Measurements from ENCODE around the gene MEG3. TPM values are rescaled to one million over a fixed set of nuclear protein-coding genes. Genes with fewer than 3 reads are reported as not detected.
A peak's percentile ranks its signal among the peaks of the same experiment; 100 is the strongest.

The MEG3 gene
- total and polyA plus RNA-seq, 7 donors: 3.5 to 168 (median 28.0) TPM

DNA sequence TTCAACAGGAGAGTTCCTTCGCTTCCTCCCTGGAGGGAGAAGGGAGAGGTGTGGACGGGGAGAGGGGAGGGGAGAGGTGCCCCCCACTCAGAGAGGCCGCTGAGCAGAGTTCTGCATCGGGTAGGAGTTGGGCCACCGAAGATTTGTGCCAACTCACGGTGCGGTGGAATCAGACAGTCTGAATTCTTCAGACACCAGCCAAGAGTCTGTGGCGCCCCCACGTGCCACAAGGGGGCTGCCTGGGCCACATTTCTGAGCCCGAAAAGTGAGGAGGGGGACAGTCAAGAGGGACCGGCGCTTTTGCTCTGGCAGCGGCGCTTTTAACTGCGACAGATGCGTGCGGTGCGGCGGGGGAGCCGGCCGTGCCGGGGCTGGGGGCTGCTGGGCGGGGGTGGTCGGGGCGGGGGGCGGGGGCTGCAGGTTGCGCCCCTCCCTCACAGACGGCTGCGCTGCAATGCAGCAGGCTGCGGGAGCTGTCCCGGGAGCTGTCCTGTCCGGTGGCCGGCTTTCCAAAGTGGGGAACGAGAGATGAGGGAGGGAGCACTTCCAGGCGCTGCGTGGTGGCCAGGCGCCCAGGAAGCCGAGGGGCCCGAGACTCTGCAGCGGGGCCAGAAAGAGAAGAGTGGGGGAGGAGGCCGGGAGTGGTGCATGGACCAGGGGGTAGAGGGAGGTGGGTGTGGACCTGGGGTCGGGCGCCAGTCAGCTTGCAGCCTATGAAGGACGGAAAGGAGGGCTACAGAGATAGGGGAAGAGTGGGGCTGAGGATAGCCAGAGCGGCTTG, 78.6 kb downstream of the MEG3 start:
- DNase-seq: peak; percentile 52
- 22 to 38% methylated on average over 45 of the region's 45 CpGs for WGBS, 2 donors
- intact Hi-C loops (cut with DNase I): no loop called here
- H3K4me1 ChIP-seq: peaks cover 0 to 23% (median 13%) of the 10 kb centered on the region in 4 donors
- TF ChIP-seq POLR2A (IDR thresholded peaks at IDR 0.05): no peak
- TF ChIP-seq, protein P1, sequence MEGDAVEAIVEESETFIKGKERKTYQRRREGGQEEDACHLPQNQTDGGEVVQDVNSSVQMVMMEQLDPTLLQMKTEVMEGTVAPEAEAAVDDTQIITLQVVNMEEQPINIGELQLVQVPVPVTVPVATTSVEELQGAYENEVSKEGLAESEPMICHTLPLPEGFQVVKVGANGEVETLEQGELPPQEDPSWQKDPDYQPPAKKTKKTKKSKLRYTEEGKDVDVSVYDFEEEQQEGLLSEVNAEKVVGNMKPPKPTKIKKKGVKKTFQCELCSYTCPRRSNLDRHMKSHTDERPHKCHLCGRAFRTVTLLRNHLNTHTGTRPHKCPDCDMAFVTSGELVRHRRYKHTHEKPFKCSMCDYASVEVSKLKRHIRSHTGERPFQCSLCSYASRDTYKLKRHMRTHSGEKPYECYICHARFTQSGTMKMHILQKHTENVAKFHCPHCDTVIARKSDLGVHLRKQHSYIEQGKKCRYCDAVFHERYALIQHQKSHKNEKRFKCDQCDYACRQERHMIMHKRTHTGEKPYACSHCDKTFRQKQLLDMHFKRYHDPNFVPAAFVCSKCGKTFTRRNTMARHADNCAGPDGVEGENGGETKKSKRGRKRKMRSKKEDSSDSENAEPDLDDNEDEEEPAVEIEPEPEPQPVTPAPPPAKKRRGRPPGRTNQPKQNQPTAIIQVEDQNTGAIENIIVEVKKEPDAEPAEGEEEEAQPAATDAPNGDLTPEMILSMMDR (IDR thresholded peaks at IDR 0.05): no peak
- no peak for TF ChIP-seq POLR2AphosphoS5 (IDR thresholded peaks at IDR 0.05)
- TF ChIP-seq EP300 (IDR thresholded peaks at IDR 0.05): no peak
- H3K27me3 ChIP-seq: peaks cover 4 to 74% (median 44%) of the 10 kb centered on the region in 3 donors
- no peak overlapping the region for H3K4me3 ChIP-seq
- H3K27ac ChIP-seq: no peak overlapping the region
- no peaks in the 10 kb centered on the region for H3K36me3 ChIP-seq
- no peaks in the 10 kb centered on the region for H3K9me3 ChIP-seq

DNA sequence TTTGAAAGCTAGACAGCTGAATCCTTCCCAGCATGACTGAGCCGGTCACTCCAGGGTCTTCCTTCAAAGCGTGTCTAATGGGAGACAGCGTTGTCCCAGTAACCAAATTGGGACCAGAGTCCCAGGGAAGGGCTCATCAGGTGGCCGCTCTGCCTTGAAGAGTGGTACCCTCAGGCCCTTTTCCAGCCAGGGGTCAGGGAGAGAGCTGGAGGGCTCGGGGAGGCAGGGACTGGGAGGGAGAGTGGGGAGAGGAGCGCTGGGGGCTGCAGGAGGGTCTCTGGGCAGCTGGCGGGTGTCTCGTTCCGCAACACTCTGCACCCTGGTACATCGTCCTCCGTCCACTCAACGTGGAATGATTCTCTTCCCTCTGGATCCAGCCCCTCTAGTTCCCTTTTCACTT, 79.2 kb downstream of the MEG3 start:
- Histone ChIP-seq H3K4me3 (no peak overlapping the region), H3K36me3 (no peaks in the 10 kb centered on the region), H3K9me3 (no peaks in the 10 kb centered on the region), H3K4me1 (peaks cover 0 to 17% (median 7%) of the 10 kb centered on the region in 4 donors), H3K27ac (no peak overlapping the region), H3K27me3 (peaks cover 4 to 73% (median 44%) of the 10 kb centered on the region in 3 donors)
- intact Hi-C loops (cut with DNase I): no loop called here
- peak; percentile 54 for DNase-seq
- TF ChIP-seq EP300 (IDR thresholded peaks at IDR 0.05) (no peak), POLR2AphosphoS5 (IDR thresholded peaks at IDR 0.05) (no peak), POLR2A (IDR thresholded peaks at IDR 0.05) (no peak)
- TF ChIP-seq, protein P1 (IDR thresholded peaks at IDR 0.05): no peak
- 75 to 86% methylated on average over 12 of the region's 12 CpGs for WGBS, 2 donors

DNA sequence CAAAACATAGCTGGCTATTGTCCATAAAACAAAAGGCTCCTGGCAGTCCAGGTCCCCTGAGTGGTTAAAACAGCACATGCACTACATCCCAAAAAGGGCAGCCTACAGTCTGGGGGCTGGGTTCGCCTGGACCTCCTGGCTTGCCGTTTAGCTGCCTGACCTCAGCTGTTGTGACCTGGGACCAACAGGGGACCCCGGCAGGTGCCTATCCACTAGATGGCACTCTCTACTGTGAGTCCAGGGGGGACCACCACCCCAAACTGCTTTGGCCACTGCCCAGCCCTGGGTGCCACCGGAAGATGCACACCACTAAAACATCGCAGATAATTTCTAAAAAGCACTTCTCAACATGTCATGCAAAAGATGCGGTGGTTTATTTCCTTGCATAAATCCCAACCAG, 80.5 kb downstream of the MEG3 start:
- Histone ChIP-seq H3K4me1 (peaks cover 0 to 8% (median 4%) of the 10 kb centered on the region in 4 donors), H3K4me3 (no peak overlapping the region), H3K9me3 (no peaks in the 10 kb centered on the region), H3K27ac (no peak overlapping the region), H3K36me3 (no peaks in the 10 kb centered on the region), H3K27me3 (peaks cover 0 to 60% (median 36%) of the 10 kb centered on the region in 3 donors)
- intact Hi-C loops (cut with DNase I): no loop called here
- TF ChIP-seq, protein P1 (IDR thresholded peaks at IDR 0.05): no peak
- TF ChIP-seq POLR2A (IDR thresholded peaks at IDR 0.05) (no peak), POLR2AphosphoS5 (IDR thresholded peaks at IDR 0.05) (no peak), EP300 (IDR thresholded peaks at IDR 0.05) (no peak)
- DNase-seq: peak; percentile 57
- WGBS, 2 donors: 56 to 64% methylated on average over 6 of the region's 6 CpGs

DNA sequence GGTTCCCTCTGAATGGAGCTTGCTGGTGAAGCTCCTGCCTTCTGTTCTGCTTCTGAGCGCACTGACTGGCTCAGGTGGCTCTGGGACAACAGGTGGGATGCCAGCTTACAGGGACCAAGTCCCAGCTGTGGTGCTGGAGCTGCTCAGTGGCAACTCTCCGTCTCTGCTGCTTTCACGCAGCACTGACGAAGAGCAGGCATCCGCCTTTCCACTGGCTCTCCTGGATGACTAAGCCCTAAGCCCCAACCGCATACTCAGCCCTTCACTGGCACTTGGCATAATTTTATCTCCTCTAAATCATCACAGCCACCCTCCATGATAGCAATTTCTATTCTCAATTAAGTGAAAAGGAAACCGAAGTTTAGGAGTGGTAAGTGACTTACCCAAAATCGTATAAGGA, 81.3 kb downstream of the MEG3 start:
- TF ChIP-seq POLR2A (IDR thresholded peaks at IDR 0.05) (no peak), EP300 (IDR thresholded peaks at IDR 0.05) (no peak), POLR2AphosphoS5 (IDR thresholded peaks at IDR 0.05) (no peak)
- TF ChIP-seq, protein P1 (IDR thresholded peaks at IDR 0.05): no peak
- H3K36me3 ChIP-seq: no peaks in the 10 kb centered on the region
- peaks cover 0 to 8% (median 4%) of the 10 kb centered on the region in 4 donors for H3K4me1 ChIP-seq
- WGBS, 2 donors: 87 to 88% methylated on average over 8 of the region's 8 CpGs
- H3K4me3 ChIP-seq: no peak overlapping the region
- H3K9me3 ChIP-seq: no peaks in the 10 kb centered on the region
- intact Hi-C loops (cut with DNase I): no loop called here
- no peak for DNase-seq
- peaks cover 0 to 52% (median 28%) of the 10 kb centered on the region in 3 donors for H3K27me3 ChIP-seq
- no peak overlapping the region for H3K27ac ChIP-seq
